Retina (tissue), 1 donor: ENCODE measurements around the gene LYST.
A peak's percentile ranks its signal among the peaks of the same experiment; 100 is the strongest.
"Not testable (repeated sequence)": the region's sequence is repeated elsewhere in the genome, so short reads cannot be mapped to it uniquely, and the experiment has no call there.

ENCODE experiments used
- DNase-seq: peaks from one replicate; pipeline ENCODE4 v3.0.0-alpha.2; 2016

LYST gene

GRCh38 chr1:235866205-235866912 lies at the start of gene LYST:
Gene LYST, minus strand, starts transcription at chr1:235866906. Its CDS starts 36,489 bp downstream, at chr1:235830417.
- peak; percentile 94 for DNase-seq

GRCh38 chr1:235915489-235915888 lies 48.8 kb upstream of the LYST start:
- not testable (repeated sequence) for DNase-seq

- DNase-seq, result no peak
Observed at GRCh38 chr1:235913311-235913710, 46.6 kb upstream of the LYST start.

GRCh38 chr1:235911876-235912275 lies 45.2 kb upstream of the LYST start:
- DNase-seq, result no peak

GRCh38 chr1:235911300-235911662 lies 44.6 kb upstream of the LYST start:
- DNase-seq, result no peak

- peak; percentile 66 for DNase-seq
Observed at GRCh38 chr1:235910357-235911299, 43.9 kb upstream of the LYST start.

- DNase-seq, result no peak
Observed at GRCh38 chr1:235908742-235909520, 42.2 kb upstream of the LYST start.

GRCh38 chr1:235907897-235908240 lies 41.2 kb upstream of the LYST start:
- no peak for DNase-seq

- no peak for DNase-seq
Observed at GRCh38 chr1:235907187-235907896, 40.6 kb upstream of the LYST start.

GRCh38 chr1:235906436-235906835 lies 39.7 kb upstream of the LYST start:
- DNase-seq, result no peak

GRCh38 chr1:235903809-235904208 lies 37.1 kb upstream of the LYST start:
- DNase-seq, result not testable (repeated sequence)

- no peak for DNase-seq
Observed at GRCh38 chr1:235902677-235903542, 36.2 kb upstream of the LYST start.

GRCh38 chr1:235901461-235901860 lies 34.8 kb upstream of the LYST start:
- DNase-seq, result no peak

GRCh38 chr1:235898126-235898525 lies 31.4 kb upstream of the LYST start:
- no peak for DNase-seq

GRCh38 chr1:235893840-235894239 lies 27.1 kb upstream of the LYST start:
- no peak for DNase-seq

GRCh38 chr1:235892734-235893413 lies 26.2 kb upstream of the LYST start:
- no peak for DNase-seq

GRCh38 chr1:235892202-235892601 lies 25.5 kb upstream of the LYST start:
- DNase-seq, result no peak

- no peak for DNase-seq
Observed at GRCh38 chr1:235888119-235888643, 21.5 kb upstream of the LYST start.

- DNase-seq, result no peak
Observed at GRCh38 chr1:235887676-235888075, 21.0 kb upstream of the LYST start.

GRCh38 chr1:235885655-235886262 lies 19.1 kb upstream of the LYST start:
- no peak for DNase-seq
